Measurements from ENCODE around the gene PTPRR. TPM values are rescaled to one million over a fixed set of nuclear protein-coding genes. Genes with fewer than 3 reads are reported as not detected.

Gene PTPRR
- total RNA-seq, 1 donor from 2014 or later: 0.33 TPM

GRCh38 chr12:70607107-70607506 lies 313.4 kb downstream of the PTPRR start:
- H3K4me3 Mint-ChIP-seq (ENCODE audit: unreplicated experiment): peak overlapping the region; percentile 1
- no peaks in the 10 kb centered on the region for H3K9me3 Mint-ChIP-seq (ENCODE audit: unreplicated experiment)
- H3K27ac Mint-ChIP-seq (ENCODE audit: unreplicated experiment): no peak overlapping the region
- H3K36me3 Mint-ChIP-seq (ENCODE audit: low read depth, unreplicated experiment): peaks cover 47% of the 10 kb centered on the region
- peaks cover 34% of the 10 kb centered on the region for H3K4me1 Mint-ChIP-seq (ENCODE audit: unreplicated experiment)
- H3K27me3 Mint-ChIP-seq (ENCODE audit: unreplicated experiment): no peaks in the 10 kb centered on the region
- no peak for DNase-seq (ENCODE audit: low spot score)
- no peak for TF ChIP-seq CTCF (IDR thresholded peaks at IDR 0.05; ENCODE audit: unreplicated experiment)

DNA sequence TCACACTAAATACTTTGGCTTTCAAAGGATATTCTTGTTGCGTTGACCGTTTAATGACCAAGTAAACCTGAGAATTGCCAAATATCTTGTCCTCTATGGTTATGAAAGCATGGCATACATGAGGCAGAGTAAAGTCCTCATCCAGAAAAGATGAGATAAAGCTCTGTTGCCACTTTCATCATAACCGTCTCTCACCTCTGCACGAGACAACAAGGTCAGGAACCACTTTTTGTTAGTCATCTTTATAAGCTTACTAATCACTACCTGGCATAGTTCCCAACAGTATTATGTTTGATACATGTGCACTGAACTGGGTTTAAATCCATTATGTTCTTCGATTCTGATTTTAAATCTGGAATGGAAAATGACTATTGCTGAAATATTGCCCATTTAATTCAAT lies 314.6 kb downstream of the PTPRR start:
- Mint-ChIP-seq H3K9me3 (ENCODE audit: unreplicated experiment) (no peaks in the 10 kb centered on the region), H3K36me3 (ENCODE audit: low read depth, unreplicated experiment) (peaks cover 54% of the 10 kb centered on the region)

GRCh38 chr12:70604662-70605061 lies 315.9 kb downstream of the PTPRR start:
- no peak overlapping the region for H3K4me3 Mint-ChIP-seq (ENCODE audit: unreplicated experiment)
- no peaks in the 10 kb centered on the region for H3K27me3 Mint-ChIP-seq (ENCODE audit: unreplicated experiment)
- peaks cover 30% of the 10 kb centered on the region for H3K4me1 Mint-ChIP-seq (ENCODE audit: unreplicated experiment)
- no peak for TF ChIP-seq CTCF (IDR thresholded peaks at IDR 0.05; ENCODE audit: unreplicated experiment)
- DNase-seq (ENCODE audit: low spot score): no peak
- H3K36me3 Mint-ChIP-seq (ENCODE audit: low read depth, unreplicated experiment): peaks cover 50% of the 10 kb centered on the region
- H3K9me3 Mint-ChIP-seq (ENCODE audit: unreplicated experiment): no peaks in the 10 kb centered on the region
- no peak overlapping the region for H3K27ac Mint-ChIP-seq (ENCODE audit: unreplicated experiment)

More for the DNA sequence above, 314.6 kb downstream of the PTPRR start:
- Mint-ChIP-seq H3K27ac (ENCODE audit: unreplicated experiment) (no peak overlapping the region), H3K4me1 (ENCODE audit: unreplicated experiment) (peaks cover 30% of the 10 kb centered on the region), H3K4me3 (ENCODE audit: unreplicated experiment) (peak overlapping the region; percentile 73), H3K27me3 (ENCODE audit: unreplicated experiment) (no peaks in the 10 kb centered on the region)
- DNase-seq (ENCODE audit: low spot score): no peak
- no peak for TF ChIP-seq CTCF (IDR thresholded peaks at IDR 0.05; ENCODE audit: unreplicated experiment)

GRCh38 chr12:70603044-70603443 lies 317.5 kb downstream of the PTPRR start:
- peaks cover 35% of the 10 kb centered on the region for H3K36me3 Mint-ChIP-seq (ENCODE audit: low read depth, unreplicated experiment)

More at GRCh38 chr12:70603044-70603443, 317.5 kb downstream of the PTPRR start:
- no peak overlapping the region for H3K27ac Mint-ChIP-seq (ENCODE audit: unreplicated experiment)
- TF ChIP-seq CTCF (IDR thresholded peaks at IDR 0.05; ENCODE audit: unreplicated experiment): no peak
- H3K27me3 Mint-ChIP-seq (ENCODE audit: unreplicated experiment): no peaks in the 10 kb centered on the region
- no peaks in the 10 kb centered on the region for H3K9me3 Mint-ChIP-seq (ENCODE audit: unreplicated experiment)
- peaks cover 24% of the 10 kb centered on the region for H3K4me1 Mint-ChIP-seq (ENCODE audit: unreplicated experiment)
- DNase-seq (ENCODE audit: low spot score): no peak
- H3K4me3 Mint-ChIP-seq (ENCODE audit: unreplicated experiment): no peak overlapping the region

All from endothelial cell (in vitro differentiated cells).